ENCODE results near the gene ARHGEF28. TPM values are rescaled to one million over a fixed set of nuclear protein-coding genes. Genes with fewer than 3 reads are reported as not detected.

ARHGEF28 gene
- polyA plus RNA-seq, 1 experiment: 8.8 TPM

DNA sequence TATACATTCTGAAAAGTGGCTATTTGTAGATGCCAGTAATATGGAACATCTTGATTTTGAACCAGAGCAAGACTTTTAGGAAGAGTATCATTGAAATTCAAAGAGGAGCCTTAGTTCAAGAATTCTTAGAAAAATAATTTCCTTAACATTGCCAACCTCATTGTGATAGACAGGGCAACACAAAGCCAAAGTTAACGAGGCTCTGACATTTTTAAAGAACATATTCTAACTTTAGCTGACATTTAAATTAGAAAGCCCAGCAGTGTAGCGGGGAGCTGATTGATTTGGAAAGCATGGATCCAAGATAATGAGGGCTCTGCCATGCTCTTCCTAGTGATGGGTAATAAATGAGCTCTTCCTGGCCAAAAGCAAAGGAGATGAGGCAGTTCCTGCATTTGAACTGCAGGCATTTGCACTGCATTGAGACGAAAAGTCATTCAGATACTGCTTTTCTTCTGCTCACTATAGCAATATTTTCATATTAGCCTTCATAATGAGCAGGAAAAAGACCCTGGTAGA is 325.0 kb downstream of the ARHGEF28 start:
- no peaks in the 10 kb centered on the region for H3K27me3 ChIP-seq (ENCODE audit: control insufficient read depth, insufficient read depth, low read length)
- no peak for DNase-seq (ENCODE audit: low read depth, low spot score)
- no peak overlapping the region for H3K4me3 ChIP-seq (ENCODE audit: low read depth, low read length)
- ChIA-PET POLR2A (interaction anchor here (0.6 kb wide), 1 partner anchor 346 kb away, joined by 3 read pairs; no protein-coding TSS in a partner anchor), CTCF (no interaction called here)
- no peak for TF ChIP-seq CTCF (IDR thresholded peaks at IDR 0.05; ENCODE audit: low read depth, low read length)
- no peak overlapping the region for H3K27ac ChIP-seq (ENCODE audit: low read depth, low read length)
- H3K9me3 ChIP-seq (ENCODE audit: control insufficient read depth, insufficient read depth, low read length): no peaks in the 10 kb centered on the region

DNA sequence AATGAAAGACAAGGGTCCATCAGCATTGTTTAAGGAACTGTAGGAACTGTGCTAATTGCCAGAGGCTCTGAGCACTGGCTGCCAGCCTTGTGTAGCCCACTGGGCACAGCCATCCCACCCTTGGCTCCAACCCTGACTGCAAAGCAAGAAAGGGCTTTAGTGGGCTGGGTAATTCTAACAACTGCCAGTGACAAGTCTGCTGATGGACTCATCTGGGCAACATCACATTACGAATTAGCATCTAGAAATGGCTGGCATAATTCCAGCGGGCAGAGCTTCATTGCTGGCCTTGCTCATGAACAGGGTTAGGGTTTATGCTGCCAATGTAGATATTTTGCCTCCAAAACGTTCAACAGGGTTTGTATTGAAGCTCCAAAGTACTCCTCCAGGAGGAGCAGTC is 326.9 kb downstream of the ARHGEF28 start:
- POLR2A ChIA-PET: no interaction called here

DNA sequence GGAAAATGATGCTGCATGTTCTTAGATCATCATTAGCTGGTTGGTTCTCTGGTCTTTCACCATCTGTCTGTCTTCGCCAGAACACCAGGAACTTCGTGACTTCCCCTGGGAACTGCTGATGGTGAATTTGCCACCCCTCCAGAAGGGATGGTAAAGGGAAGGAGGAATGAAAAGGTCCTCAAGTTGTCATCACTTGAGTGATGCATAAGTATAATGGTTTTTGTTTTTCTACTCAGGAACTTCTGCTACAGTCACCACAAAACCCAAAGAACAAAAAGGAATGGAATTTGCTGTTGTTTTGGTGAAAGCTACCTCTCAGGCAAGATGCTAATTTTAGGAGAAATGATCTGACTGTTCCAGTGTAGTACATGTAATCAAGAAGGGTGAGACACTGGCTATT is 328.4 kb downstream of the ARHGEF28 start:
- Histone ChIP-seq H3K27me3 (ENCODE audit: control insufficient read depth, insufficient read depth, low read length) (no peaks in the 10 kb centered on the region), H3K4me3 (ENCODE audit: low read depth, low read length) (no peak overlapping the region), H3K27ac (ENCODE audit: low read depth, low read length) (no peak overlapping the region), H3K9me3 (ENCODE audit: control insufficient read depth, insufficient read depth, low read length) (no peaks in the 10 kb centered on the region)
- DNase-seq (ENCODE audit: low read depth, low spot score): no peak
- POLR2A ChIA-PET: no interaction called here
- TF ChIP-seq CTCF (IDR thresholded peaks at IDR 0.05; ENCODE audit: low read depth, low read length): no peak
- CTCF ChIA-PET: interaction anchor here (0.6 to 1.4 kb wide), 2 partner anchors 52 to 692 kb away, joined by 4 read pairs; no protein-coding TSS in a partner anchor

More for the DNA sequence above, 326.9 kb downstream of the ARHGEF28 start:
- peak overlapping the region; percentile 25 for H3K27ac ChIP-seq (ENCODE audit: low read depth, low read length)
- H3K9me3 ChIP-seq (ENCODE audit: control insufficient read depth, insufficient read depth, low read length): no peaks in the 10 kb centered on the region
- CTCF ChIA-PET: no interaction called here
- DNase-seq (ENCODE audit: low read depth, low spot score): no peak
- no peak for TF ChIP-seq CTCF (IDR thresholded peaks at IDR 0.05; ENCODE audit: low read depth, low read length)
- H3K27me3 ChIP-seq (ENCODE audit: control insufficient read depth, insufficient read depth, low read length): no peaks in the 10 kb centered on the region
- no peak overlapping the region for H3K4me3 ChIP-seq (ENCODE audit: low read depth, low read length)

DNA sequence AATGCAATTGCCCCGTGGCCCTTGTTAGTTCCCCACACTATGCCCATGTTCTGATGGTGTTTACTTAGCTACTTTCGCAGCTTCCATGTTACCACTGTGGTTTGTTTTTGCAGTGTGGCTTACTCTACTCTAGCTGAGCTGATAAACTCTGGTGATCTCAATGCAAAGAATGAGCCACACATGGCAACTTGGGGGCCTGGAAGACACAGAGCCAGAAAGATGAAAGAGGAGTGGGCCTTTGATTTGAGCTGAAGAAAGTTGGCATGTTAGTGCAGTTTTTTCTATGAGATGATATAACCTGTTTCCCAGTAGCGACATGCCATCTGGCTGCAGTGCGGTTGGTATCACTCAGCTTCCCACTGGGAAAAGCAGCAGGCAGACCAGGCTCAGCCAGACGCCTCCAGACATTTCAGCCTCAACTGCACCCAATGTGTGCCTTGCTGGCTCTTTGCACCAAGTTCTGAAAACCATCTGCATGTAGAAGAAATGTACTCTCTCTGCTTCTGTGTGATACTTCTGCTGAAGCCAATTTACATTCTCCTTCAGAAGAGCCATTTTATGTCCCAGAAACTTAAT is 329.4 kb downstream of the ARHGEF28 start:
- DNase-seq (ENCODE audit: low read depth, low spot score): no peak
- no peak overlapping the region for H3K4me3 ChIP-seq (ENCODE audit: low read depth, low read length)
- H3K9me3 ChIP-seq (ENCODE audit: control insufficient read depth, insufficient read depth, low read length): no peaks in the 10 kb centered on the region
- H3K27ac ChIP-seq (ENCODE audit: low read depth, low read length): no peak overlapping the region
- no peak for TF ChIP-seq CTCF (IDR thresholded peaks at IDR 0.05; ENCODE audit: low read depth, low read length)
- CTCF ChIA-PET: interaction anchor here (1.4 kb wide), 1 partner anchor 53 kb away, joined by 4 read pairs; no protein-coding TSS in a partner anchor
- POLR2A ChIA-PET: no interaction called here
- no peaks in the 10 kb centered on the region for H3K27me3 ChIP-seq (ENCODE audit: control insufficient read depth, insufficient read depth, low read length)

DNA sequence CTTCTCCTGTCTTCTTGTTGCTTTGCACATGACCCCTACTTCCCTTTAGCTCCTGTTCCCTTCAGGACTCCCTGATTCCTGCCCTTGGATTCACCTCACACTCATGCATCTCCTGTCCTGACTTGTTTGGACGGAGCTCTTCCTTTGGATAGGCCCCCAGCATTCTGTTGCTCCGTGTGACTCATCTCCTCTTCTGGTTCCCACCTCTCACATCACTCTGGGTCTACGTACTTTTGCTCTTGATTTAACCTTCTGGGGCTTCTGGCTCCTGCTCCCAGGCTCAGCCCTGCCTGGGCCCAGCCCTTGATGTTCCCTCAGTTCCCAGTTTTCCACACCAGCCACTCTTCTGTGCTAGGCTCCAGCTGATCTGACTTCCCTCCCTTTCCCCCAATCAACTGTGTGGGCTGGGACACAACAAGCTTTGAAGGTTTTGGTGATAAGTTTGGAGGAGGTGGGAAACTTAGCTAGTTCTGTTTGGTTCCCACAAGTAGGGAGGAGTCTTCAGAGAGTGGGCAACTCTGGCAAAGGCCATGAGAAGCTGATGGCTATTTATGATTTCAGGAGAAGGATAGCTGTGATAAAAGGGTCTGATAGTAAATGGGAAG is 331.5 kb downstream of the ARHGEF28 start:
- no peak overlapping the region for H3K4me3 ChIP-seq (ENCODE audit: low read depth, low read length)
- ChIA-PET POLR2A (interaction anchor here (0.5 kb wide), 1 partner anchor 666 kb away, joined by 3 read pairs; no protein-coding TSS in a partner anchor), CTCF (no interaction called here)
- no peaks in the 10 kb centered on the region for H3K9me3 ChIP-seq (ENCODE audit: control insufficient read depth, insufficient read depth, low read length)
- TF ChIP-seq CTCF (IDR thresholded peaks at IDR 0.05; ENCODE audit: low read depth, low read length): no peak
- H3K27ac ChIP-seq (ENCODE audit: low read depth, low read length): no peak overlapping the region
- no peaks in the 10 kb centered on the region for H3K27me3 ChIP-seq (ENCODE audit: control insufficient read depth, insufficient read depth, low read length)
- DNase-seq (ENCODE audit: low read depth, low spot score): no peak

All from AG04450 (cell line).